ENCODE data around the gene LTC4S.

DNA sequence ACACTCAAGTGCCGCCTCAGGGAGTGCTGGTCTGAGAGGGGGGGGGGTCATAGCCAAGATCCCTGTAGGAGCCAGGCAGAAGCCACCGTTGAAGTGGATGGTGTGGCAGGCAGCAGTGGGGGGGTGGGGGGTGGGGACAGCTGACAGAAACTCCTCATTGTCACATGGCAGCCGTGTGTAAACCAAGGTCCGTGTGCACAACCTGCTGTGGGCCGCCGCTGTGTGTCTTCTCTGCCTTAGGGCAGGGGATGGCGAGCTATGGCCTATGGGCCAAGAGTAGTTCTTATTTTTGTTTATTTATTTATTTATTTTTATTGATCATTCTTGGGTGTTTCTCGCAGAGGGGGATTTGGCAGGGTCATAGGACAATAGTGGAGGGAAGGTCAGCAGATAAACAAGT is 40.3 kb downstream of the LTC4S start:
- TF ChIP-seq, protein P1, sequence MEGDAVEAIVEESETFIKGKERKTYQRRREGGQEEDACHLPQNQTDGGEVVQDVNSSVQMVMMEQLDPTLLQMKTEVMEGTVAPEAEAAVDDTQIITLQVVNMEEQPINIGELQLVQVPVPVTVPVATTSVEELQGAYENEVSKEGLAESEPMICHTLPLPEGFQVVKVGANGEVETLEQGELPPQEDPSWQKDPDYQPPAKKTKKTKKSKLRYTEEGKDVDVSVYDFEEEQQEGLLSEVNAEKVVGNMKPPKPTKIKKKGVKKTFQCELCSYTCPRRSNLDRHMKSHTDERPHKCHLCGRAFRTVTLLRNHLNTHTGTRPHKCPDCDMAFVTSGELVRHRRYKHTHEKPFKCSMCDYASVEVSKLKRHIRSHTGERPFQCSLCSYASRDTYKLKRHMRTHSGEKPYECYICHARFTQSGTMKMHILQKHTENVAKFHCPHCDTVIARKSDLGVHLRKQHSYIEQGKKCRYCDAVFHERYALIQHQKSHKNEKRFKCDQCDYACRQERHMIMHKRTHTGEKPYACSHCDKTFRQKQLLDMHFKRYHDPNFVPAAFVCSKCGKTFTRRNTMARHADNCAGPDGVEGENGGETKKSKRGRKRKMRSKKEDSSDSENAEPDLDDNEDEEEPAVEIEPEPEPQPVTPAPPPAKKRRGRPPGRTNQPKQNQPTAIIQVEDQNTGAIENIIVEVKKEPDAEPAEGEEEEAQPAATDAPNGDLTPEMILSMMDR (IDR thresholded peaks at IDR 0.05 in 4 of 5, conservative IDR thresholded peaks at IDR 0.05 in 1 of 5), result no peak
- no peak for TF ChIP-seq POLR2A (IDR thresholded peaks at IDR 0.05)
